SK-N-SH (cell line): Measurements from ENCODE around the gene CDH4. TPM values are rescaled to one million over a fixed set of nuclear protein-coding genes. Genes with fewer than 3 reads are reported as not detected.

ENCODE experiments used
- CTCF ChIA-PET: fragments of 300-600, 350-600 bp; formaldehyde crosslinking; extraction: SDS; loops from one replicate; lab custom pipeline; 2021; lab: Yijun Ruan, JAX
- POLR2A ChIA-PET: fragments of 350-600 bp; sonication (Branson Sonifier 250); formaldehyde crosslinking; extraction: SDS; loops from one replicate; lab custom pipeline; 2020; ENCODE audit warnings: antibody characterized with exemption, inconsistent platforms; lab: Yijun Ruan, JAX
- DNase-seq: peaks from one replicate; pipeline ENCODE4 v3.0.0; 2012
- H2AFZ ChIP-seq: fragments of 200-600 bp; sonication (generic); 2 replicates; pipeline ENCODE4 v1.8.1; 2016; ENCODE audit warnings: antibody characterized with exemption, mild to moderate bottlenecking, low read depth
- H3F3A ChIP-seq: fragments of 200-600 bp; sonication (generic); replicated peaks from 2 replicates; pipeline ENCODE3; 2016; ENCODE audit warnings: antibody characterized with exemption, mild to moderate bottlenecking; ENCODE audit not compliant: insufficient read depth
- H3K27ac ChIP-seq, 2 experiments: fragments of 200-500 bp in 1 of 2; fragments of 200-600 bp in 1 of 2; sonication (Bioruptor generic) in 1 of 2; sonication (generic), shearing (Covaris generic) in 1 of 2; 2 replicates each; pipeline versions ENCODE4 v1.5.1 to v1.6.1; 2014 to 2016; ENCODE audit warnings: low read depth in 2 of 2, inconsistent platforms in 1 of 2, low read length in 1 of 2, mild to moderate bottlenecking in 1 of 2, mixed read lengths in 1 of 2
- H3K27me3 ChIP-seq: fragments of 200-600 bp; sonication (generic), shearing (Covaris generic); 2 replicates; pipeline ENCODE4 v1.6.1; 2016; ENCODE audit warnings: mixed run types; ENCODE audit not compliant: insufficient read depth
- H3K36me3 ChIP-seq, 2 experiments: fragments of 200-500 bp in 1 of 2; fragments of 200-600 bp in 1 of 2; sonication (Bioruptor generic) in 1 of 2; sonication (generic) in 1 of 2; replicated peaks in 1 of 2; 2 replicates each; pipeline versions ENCODE3 to v1.5.1; 2014 to 2016; ENCODE audit warnings: low read length in 1 of 2, mild to moderate bottlenecking in 1 of 2; ENCODE audit not compliant: insufficient read depth in 2 of 2, control insufficient read depth in 1 of 2
- H3K4me1 ChIP-seq, 2 experiments: fragments of 200-500 bp in 1 of 2; fragments of 200-600 bp in 1 of 2; sonication (Bioruptor generic) in 1 of 2; sonication (generic), shearing (Covaris generic) in 1 of 2; 2 replicates each; pipeline versions ENCODE4 v1.5.1 to v1.6.1; 2014 to 2016; ENCODE audit warnings: low read depth in 1 of 2, low read length in 1 of 2, mixed run types in 1 of 2; ENCODE audit not compliant: insufficient read depth in 2 of 2, control insufficient read depth in 1 of 2
- H3K4me2 ChIP-seq: fragments of 200-600 bp; sonication (generic), shearing (Covaris generic); 2 replicates; pipeline ENCODE4 v1.6.1; 2017; ENCODE audit warnings: mixed run types
- H3K4me3 ChIP-seq, 2 experiments: fragments of 200-500 bp in 1 of 2; fragments of 200-600 bp in 1 of 2; sonication (Bioruptor generic) in 1 of 2; sonication (generic), shearing (Covaris generic) in 1 of 2; 2 replicates each; pipeline versions ENCODE4 v1.5.1 to v1.8.1; 2014 to 2016; ENCODE audit warnings: low read depth in 2 of 2, inconsistent platforms in 1 of 2, low read length in 1 of 2, mild to moderate bottlenecking in 1 of 2, mixed read lengths in 1 of 2, moderate library complexity in 1 of 2
- H3K79me2 ChIP-seq: fragments of 200-600 bp; sonication (generic); 2 replicates; pipeline ENCODE4 v1.8.1; 2017; ENCODE audit warnings: mild to moderate bottlenecking; ENCODE audit not compliant: insufficient read depth
- H3K9ac ChIP-seq: fragments of 200-600 bp; sonication (generic); 2 replicates; pipeline ENCODE4 v1.6.1; 2017; ENCODE audit warnings: mixed run types
- H3K9me2 ChIP-seq: fragments of 200-600 bp; sonication (generic); 2 replicates; pipeline ENCODE4 v1.6.1; 2017; ENCODE audit warnings: mixed run types
- H3K9me3 ChIP-seq: fragments of 200-600 bp; sonication (generic); 2 replicates; pipeline ENCODE4 v1.6.1; 2017; ENCODE audit warnings: mixed run types, mild to moderate bottlenecking, moderate library complexity
- H4K20me1 ChIP-seq: fragments of 200-600 bp; sonication (generic); 2 replicates; pipeline ENCODE4 v1.6.1; 2017; ENCODE audit warnings: mild to moderate bottlenecking, mixed run types; ENCODE audit not compliant: insufficient read depth
- FOSL2 ChIP-seq: IDR thresholded peaks from 2 replicates; pipeline ENCODE4 v1.4.0; 2012; ENCODE audit warnings: low read depth, mild to moderate bottlenecking, moderate library complexity, borderline replicate concordance
- FOXM1 ChIP-seq: IDR thresholded peaks from 2 replicates; pipeline ENCODE4 v1.4.0; 2012; ENCODE audit warnings: low read depth, mild to moderate bottlenecking
- MEF2A ChIP-seq: IDR thresholded peaks from 2 replicates; pipeline ENCODE4 v1.4.0; 2012; ENCODE audit warnings: low read depth, borderline replicate concordance
- POLR2AphosphoS5 ChIP-seq: IDR thresholded peaks from 2 replicates; pipeline ENCODE4 v1.6.1; 2012; ENCODE audit warnings: low read depth, low read length
- RAD21 ChIP-seq: IDR thresholded peaks from 2 replicates; pipeline ENCODE4 v1.6.1; 2012; ENCODE audit warnings: mild to moderate bottlenecking, low read length
- REST ChIP-seq: IDR thresholded peaks from 2 replicates; pipeline ENCODE4 v1.6.1; 2012; ENCODE audit warnings: mild to moderate bottlenecking, low read depth, low read length, moderate library complexity
- RXRA ChIP-seq: IDR thresholded peaks from 2 replicates; pipeline ENCODE4 v1.4.0; 2012; ENCODE audit warnings: low read depth, mild to moderate bottlenecking, borderline replicate concordance
- SIN3A ChIP-seq: IDR thresholded peaks from 2 replicates; pipeline ENCODE4 v1.6.1; 2012; ENCODE audit warnings: low read depth, mild to moderate bottlenecking, low read length, moderate library complexity, borderline replicate concordance
- TEAD4 ChIP-seq: IDR thresholded peaks from 2 replicates; pipeline ENCODE4 v1.4.0; 2012; ENCODE audit warnings: mild to moderate bottlenecking, borderline replicate concordance; ENCODE audit not compliant: insufficient read depth
- WGBS: methylation state at CpG from one replicate; pipeline ENCODE4 v1.1.6; 2017; ENCODE audit warnings: low lambda C conversion rate; 5-methylcytosine and 5-hydroxymethylcytosine counted together
- polyA plus RNA-seq, 3 experiments: library from polyadenylated mRNA; depleted of rRNA; stranded (reverse); fragments of >200 nt; gene quantifications; 2 replicates each; pipeline ENCODE4 v1.2.3, GENCODE V29; 2012

CDH4 gene
- polyA plus RNA-seq, 1 of the 3 experiments (the other 2 are of a cell fraction), result not detected

- TF ChIP-seq SIN3A, result no peak
- no peak for TF ChIP-seq POLR2AphosphoS5
- TF ChIP-seq TEAD4, result no peak
- TF ChIP-seq, all 33 proteins: peak for 0
- Histone ChIP-seq H3K79me2 (no peaks in the 10 kb centered on the region), H3K27me3 (no peaks in the 10 kb centered on the region), H3K9ac (no peak overlapping the region), H3F3A (no peaks in the 10 kb centered on the region), H3K4me3 (no peak overlapping the region), H4K20me1 (no peaks in the 10 kb centered on the region), H3K9me3 (no peaks in the 10 kb centered on the region), H3K27ac (no peak overlapping the region), H3K36me3 (no peaks in the 10 kb centered on the region), H2AFZ (no peak overlapping the region), H3K4me2 (no peak overlapping the region), H3K4me1 (no peaks in the 10 kb centered on the region; a peak in 1 of 4 replicates), H3K9me2 (no peaks in the 10 kb centered on the region)
- POLR2A ChIA-PET, result no interaction called here
- no peak for DNase-seq
- CTCF ChIA-PET, result interaction anchor here (3.5 kb wide), 1 partner anchor 10 kb away, joined by 26 read pairs; no protein-coding TSS in a partner anchor
Observed at GRCh38 chr20:61219021-61219431, 33.0 kb upstream of the CDH4 start.

DNA sequence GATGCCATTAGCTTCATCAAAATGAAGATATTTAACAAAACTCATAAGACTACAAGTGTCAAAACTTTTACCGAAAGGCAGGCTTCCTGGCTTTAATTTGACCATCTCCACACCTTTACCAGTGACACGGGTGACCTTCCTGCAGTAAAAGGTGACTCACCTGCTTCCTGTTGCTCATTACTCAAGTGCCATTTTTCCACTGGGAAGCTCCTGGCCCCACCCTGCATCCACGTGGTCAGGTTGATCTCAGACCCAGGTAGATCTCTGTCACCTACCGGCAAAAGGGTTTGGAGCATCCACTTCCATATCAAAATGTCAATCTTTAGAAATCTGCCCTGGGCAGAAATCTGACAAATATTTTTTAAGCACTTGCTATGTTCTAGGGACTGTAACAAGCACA, 31.9 kb upstream of the CDH4 start:
- H3K4me1 ChIP-seq, result no peaks in the 10 kb centered on the region; a peak in 1 of 4 replicates
- TF ChIP-seq TEAD4 (no peak), REST (no peak), MEF2A (no peak), FOXM1 (no peak), RXRA (no peak), FOSL2 (no peak), RAD21 (no peak)
- no peak overlapping the region for H3K4me2 ChIP-seq
- H3K36me3 ChIP-seq, result no peaks in the 10 kb centered on the region
- no peak overlapping the region for H3K27ac ChIP-seq
- H3F3A ChIP-seq, result no peaks in the 10 kb centered on the region
- no peaks in the 10 kb centered on the region for H3K9me3 ChIP-seq
- no peaks in the 10 kb centered on the region for H3K27me3 ChIP-seq
- ChIA-PET CTCF (interaction anchor here (3.5 kb wide), 1 partner anchor 9 kb away, joined by 26 read pairs; no protein-coding TSS in a partner anchor), POLR2A (no interaction called here)
- no peak overlapping the region for H2AFZ ChIP-seq
- H3K4me3 ChIP-seq, result no peak overlapping the region
- no peaks in the 10 kb centered on the region for H3K9me2 ChIP-seq
- DNase-seq, result no peak
- no peaks in the 10 kb centered on the region for H3K79me2 ChIP-seq
- no peaks in the 10 kb centered on the region for H4K20me1 ChIP-seq
- H3K9ac ChIP-seq, result no peak overlapping the region
- WGBS, result 39% methylated on average over 4 of the region's 4 CpGs
